Frontal cortex (tissue), 4 donors: ENCODE data around the gene BPIFB3. TPM values are rescaled to one million over a fixed set of nuclear protein-coding genes. Genes with fewer than 3 reads are reported as not detected.

Experiments used
- DNase-seq, 2 donors: peaks; one replicate each; pipeline ENCODE4 v3.0.0; 2012; ENCODE audit warnings: low spot score in 2 of 2
- FAIRE-seq: peaks from 2 replicates; lab custom pipeline; 2012; peaks lifted over from hg19 to GRCh38; lab: Jason Lieb, UNC
- total RNA-seq: library from RNA; depleted of rRNA; stranded (reverse); fragments of >200 nt; gene quantifications from one replicate; pipeline ENCODE4 v1.2.3, GENCODE V29; 2014
- donor health status: control.
- donor health status: control.
- donor health status: control.

BPIFB3 gene
- total RNA-seq, 1 donor from 2014 or later = not detected

- no peak for DNase-seq
- FAIRE-seq = no peak
These were observed 6.2 kb downstream of the BPIFB3 start for GRCh38 chr20:33059741-33060390.

- FAIRE-seq = no peak
- DNase-seq = no peak
These were observed 7.9 kb downstream of the BPIFB3 start for GRCh38 chr20:33061658-33062028.

GRCh38 chr20:33062105-33062824 is 8.6 kb downstream of the BPIFB3 start:
- no peak for DNase-seq
- FAIRE-seq = no peak

- FAIRE-seq (no peak), DNase-seq (no peak)
These were observed 9.1 kb downstream of the BPIFB3 start for GRCh38 chr20:33062825-33063149.

GRCh38 chr20:33063271-33063670 is 9.6 kb downstream of the BPIFB3 start:
- no peak for FAIRE-seq
- no peak for DNase-seq

GRCh38 chr20:33064572-33065287 is 11.0 kb downstream of the BPIFB3 start:
- FAIRE-seq (no peak), DNase-seq (no peak)

- DNase-seq = no peak
- no peak for FAIRE-seq
These were observed 12.1 kb downstream of the BPIFB3 start for GRCh38 chr20:33065785-33066184.

- DNase-seq (no peak), FAIRE-seq (no peak)
These were observed 14.1 kb downstream of the BPIFB3 start for GRCh38 chr20:33067806-33068205.

GRCh38 chr20:33068251-33068939 is 14.7 kb downstream of the BPIFB3 start:
- DNase-seq (no peak), FAIRE-seq (no peak)

- DNase-seq (no peak), FAIRE-seq (no peak)
These were observed 16.0 kb downstream of the BPIFB3 start for GRCh38 chr20:33069673-33070072.

GRCh38 chr20:33070111-33071053 is 16.7 kb downstream of the BPIFB3 start:
- FAIRE-seq (no peak), DNase-seq (no peak)

- FAIRE-seq (no peak), DNase-seq (no peak)
These were observed 17.5 kb downstream of the BPIFB3 start for GRCh38 chr20:33071198-33071597.

GRCh38 chr20:33072362-33072761 is 18.7 kb downstream of the BPIFB3 start:
- no peak for FAIRE-seq
- no peak for DNase-seq

- FAIRE-seq (no peak), DNase-seq (no peak)
These were observed 19.1 kb downstream of the BPIFB3 start for GRCh38 chr20:33072813-33073212.

- no peak for DNase-seq
- no peak for FAIRE-seq
These were observed 21.0 kb downstream of the BPIFB3 start for GRCh38 chr20:33074675-33075074.

GRCh38 chr20:33075281-33075680 is 21.6 kb downstream of the BPIFB3 start:
- no peak for FAIRE-seq

GRCh38 chr20:33076662-33077372 is 23.1 kb downstream of the BPIFB3 start:
- DNase-seq (peak in 1 of 2 donors; percentile 48), FAIRE-seq (no peak)

More at GRCh38 chr20:33075281-33075680, 21.6 kb downstream of the BPIFB3 start:
- no peak for DNase-seq

GRCh38 chr20:33079259-33079658 is 25.6 kb downstream of the BPIFB3 start, which contains the start of gene BPIFB4:
TSS of gene BPIFB4 (plus strand) at chr20:33079643. CDS start at chr20:33081527, 1,884 bp downstream.
- FAIRE-seq (no peak), DNase-seq (no peak)
